Epithelial cell of proximal tubule (primary cell): Measurements from ENCODE around the gene MAP4K2. TPM values are rescaled to one million over a fixed set of nuclear protein-coding genes. Genes with fewer than 3 reads are reported as not detected.

Source experiments
- DNase-seq: peaks from one replicate; pipeline ENCODE4 v3.0.0-alpha.2; 2011; ENCODE audit warnings: low read depth
- H3K4me3 ChIP-seq: 2 replicates; pipeline ENCODE4 v1.5.1; 2011; ENCODE audit warnings: low read depth, mild to moderate bottlenecking, low read length
- total RNA-seq: library from RNA; depleted of rRNA; stranded (reverse); fragments of >200 nt; gene quantifications from 2 replicates; pipeline ENCODE4 v1.2.3, GENCODE V29; 2015
- TF ChIP-seq, protein P1 (sequence below): conservative IDR thresholded peaks from 2 replicates; pipeline ENCODE4 v1.5.1; 2012; ENCODE audit warnings: low read depth, mild to moderate bottlenecking, low read length

The MAP4K2 gene
- total RNA-seq, 1 donor from 2014 or later, result 52.4 TPM

DNA sequence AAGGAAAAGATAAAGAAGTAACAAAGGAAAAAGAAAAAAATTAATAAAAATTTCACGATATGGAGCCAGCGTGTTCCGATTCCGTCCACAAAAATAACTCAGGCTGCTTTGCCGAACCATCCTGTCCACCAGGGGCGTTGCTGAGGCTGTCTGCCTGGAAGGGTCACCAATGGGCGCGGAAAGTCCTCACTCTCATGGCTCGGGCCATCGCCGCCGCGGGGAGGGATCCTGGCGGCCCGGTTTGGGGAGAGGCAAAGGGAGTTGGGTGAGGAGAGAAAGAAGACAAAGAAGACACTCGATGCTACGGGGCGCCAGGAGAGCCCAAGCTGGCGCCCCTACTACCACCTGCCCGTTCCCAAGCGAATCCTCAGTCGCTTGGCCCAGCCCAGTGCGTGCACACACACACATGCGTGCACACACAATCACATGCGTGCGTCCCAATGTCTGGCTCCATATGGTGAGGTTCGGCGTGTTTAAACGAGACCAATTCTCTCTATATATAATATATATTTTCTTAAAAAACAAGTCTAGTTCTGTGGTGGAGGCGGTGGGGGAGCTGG is 37.6 kb downstream of the MAP4K2 start:
- H3K4me3 ChIP-seq, result no peak overlapping the region
- DNase-seq, result no peak
- TF ChIP-seq, protein P1, sequence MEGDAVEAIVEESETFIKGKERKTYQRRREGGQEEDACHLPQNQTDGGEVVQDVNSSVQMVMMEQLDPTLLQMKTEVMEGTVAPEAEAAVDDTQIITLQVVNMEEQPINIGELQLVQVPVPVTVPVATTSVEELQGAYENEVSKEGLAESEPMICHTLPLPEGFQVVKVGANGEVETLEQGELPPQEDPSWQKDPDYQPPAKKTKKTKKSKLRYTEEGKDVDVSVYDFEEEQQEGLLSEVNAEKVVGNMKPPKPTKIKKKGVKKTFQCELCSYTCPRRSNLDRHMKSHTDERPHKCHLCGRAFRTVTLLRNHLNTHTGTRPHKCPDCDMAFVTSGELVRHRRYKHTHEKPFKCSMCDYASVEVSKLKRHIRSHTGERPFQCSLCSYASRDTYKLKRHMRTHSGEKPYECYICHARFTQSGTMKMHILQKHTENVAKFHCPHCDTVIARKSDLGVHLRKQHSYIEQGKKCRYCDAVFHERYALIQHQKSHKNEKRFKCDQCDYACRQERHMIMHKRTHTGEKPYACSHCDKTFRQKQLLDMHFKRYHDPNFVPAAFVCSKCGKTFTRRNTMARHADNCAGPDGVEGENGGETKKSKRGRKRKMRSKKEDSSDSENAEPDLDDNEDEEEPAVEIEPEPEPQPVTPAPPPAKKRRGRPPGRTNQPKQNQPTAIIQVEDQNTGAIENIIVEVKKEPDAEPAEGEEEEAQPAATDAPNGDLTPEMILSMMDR, result peak; percentile 18

DNA sequence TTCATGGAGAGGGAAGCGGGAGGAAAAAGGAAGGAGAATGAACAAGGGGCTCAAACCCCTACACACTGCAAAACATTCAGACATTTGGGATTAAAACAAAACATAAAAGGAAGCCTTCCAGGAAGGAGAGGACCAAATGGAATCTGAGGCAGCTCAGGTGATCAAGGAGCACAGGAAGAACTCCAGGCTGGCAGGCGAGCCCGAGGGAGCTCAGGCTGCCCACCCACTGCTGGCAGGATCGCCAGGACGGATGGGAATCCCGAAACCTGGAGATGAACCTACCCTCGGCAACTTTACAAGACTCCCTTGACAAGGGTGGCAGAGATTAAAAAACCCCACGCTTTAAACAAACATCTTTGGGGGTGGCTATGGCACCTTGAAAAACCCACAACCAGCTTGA is 38.3 kb downstream of the MAP4K2 start:
- DNase-seq, result no peak
- TF ChIP-seq, protein P1, result no peak
- no peak overlapping the region for H3K4me3 ChIP-seq

DNA sequence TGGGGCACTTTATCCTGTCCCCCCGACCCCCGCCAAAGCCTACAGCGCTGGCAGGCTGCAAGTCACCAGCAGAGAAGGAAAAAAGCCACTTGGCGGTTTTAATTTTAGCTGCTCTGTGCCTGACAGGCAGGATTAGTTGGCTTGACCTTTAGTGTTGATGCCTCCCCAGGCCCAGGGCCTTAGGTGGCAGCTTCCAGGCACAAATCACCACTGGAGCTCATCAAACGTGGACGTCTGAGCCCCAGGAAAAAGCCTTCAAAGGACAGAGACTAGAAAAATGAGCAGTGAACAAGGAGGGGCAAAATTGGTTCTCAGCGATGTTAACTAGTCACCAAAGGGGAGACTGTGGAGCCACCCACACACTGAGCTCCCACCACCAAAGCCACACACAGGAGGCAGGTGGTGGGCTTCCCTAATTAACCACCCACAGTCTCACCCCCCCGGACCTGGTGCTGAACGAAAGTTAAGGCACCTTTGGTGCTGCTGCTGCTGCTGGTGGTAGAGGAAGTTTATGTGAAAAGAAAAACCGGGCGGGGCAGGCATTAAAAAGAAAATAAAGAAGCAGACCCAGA is 38.9 kb downstream of the MAP4K2 start:
- TF ChIP-seq, protein P1, result no peak
- no peak for DNase-seq
- H3K4me3 ChIP-seq, result no peak overlapping the region

DNA sequence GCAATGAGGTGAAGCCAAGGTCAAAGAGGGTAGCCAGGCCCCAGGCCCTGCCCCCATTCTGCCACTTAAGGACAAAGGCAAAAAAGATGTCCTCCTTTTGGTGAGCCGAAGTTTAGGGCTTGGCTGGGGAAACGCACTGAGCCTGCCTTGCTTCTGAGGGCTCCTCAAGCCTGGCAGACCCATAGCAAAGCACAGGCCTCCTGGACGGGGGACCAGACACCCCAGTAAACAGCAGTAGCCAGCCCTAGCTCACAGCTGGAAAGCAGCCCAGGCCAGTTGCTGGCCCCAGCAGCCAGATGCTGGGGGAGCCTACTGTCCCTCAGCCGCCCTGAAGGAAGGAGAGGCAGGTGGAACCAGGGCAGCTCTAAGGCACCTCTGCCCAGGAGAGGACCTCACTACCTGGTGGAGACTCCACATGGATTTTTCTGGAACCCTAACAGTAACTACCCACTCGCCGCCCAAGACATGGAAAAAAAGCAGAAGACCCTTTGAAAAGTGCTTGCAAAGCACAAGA is 39.4 kb downstream of the MAP4K2 start:
- TF ChIP-seq, protein P1, result no peak
- no peak overlapping the region for H3K4me3 ChIP-seq
- DNase-seq, result no peak

DNA sequence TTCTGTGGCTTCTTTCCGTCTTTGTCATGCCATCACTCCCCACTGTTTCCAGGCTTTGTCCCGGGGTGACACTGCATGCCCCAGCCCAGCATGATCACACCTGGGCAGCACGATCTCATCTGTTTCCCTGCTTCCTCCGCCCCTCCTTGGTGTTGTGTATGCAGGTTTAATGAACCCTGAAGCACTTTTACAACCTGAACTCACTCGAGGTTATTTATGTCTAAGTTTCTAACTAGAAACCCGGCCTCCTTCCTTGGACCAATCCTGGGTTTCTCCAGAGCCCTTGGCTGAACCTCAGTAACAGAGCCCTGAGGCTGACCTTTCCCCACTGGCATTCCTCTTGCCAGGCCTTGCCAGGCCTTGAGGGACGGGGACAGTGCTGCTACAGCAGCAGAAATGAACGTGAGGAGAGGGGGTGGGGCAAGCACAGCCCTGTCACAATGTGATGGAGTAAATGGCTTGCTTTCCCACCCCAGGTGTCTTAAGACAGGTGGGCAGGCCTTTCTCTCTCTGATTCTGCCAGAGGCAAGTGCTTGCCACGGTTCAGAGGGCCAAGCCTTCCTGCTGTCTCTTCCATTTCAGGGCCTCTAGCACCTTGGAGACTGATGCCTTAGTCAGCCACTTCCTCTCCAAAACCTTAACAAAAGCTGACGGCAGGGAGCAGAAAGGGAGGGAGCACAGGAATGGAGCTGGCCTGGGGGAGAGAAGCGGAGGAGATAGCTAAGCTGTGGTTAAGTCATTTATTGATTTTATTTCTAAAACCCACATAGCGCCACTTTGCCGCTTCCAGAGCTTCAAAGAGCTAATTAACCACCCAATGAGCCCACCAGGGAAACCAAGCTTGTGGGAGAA is 40.1 kb downstream of the MAP4K2 start:
- DNase-seq, result no peak
- TF ChIP-seq, protein P1, result no peak
- no peak overlapping the region for H3K4me3 ChIP-seq

DNA sequence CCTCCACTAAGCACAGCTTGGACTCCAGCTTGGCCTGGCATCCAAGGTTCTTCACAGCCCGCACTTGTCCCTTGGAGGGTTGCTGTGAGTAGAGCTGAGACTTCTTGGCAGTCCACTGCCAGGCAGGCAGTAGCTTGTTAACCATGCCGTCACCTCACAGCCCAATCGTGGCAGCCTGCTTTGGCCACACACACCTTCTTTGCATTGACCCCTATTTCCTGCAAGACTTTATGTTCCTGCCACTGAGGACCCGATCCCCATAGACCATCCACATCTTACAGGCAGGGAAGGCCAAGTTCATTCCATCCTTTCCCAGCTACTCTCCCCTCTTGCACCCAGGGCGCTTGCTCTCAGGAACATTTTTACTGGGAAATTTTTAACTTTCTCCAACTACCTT is 40.7 kb downstream of the MAP4K2 start:
- TF ChIP-seq, protein P1, result no peak
- no peak overlapping the region for H3K4me3 ChIP-seq
- no peak for DNase-seq
